Activated CD8-positive, alpha-beta memory T cell treated with anti-CD3 and anti-CD28 coated beads, Interleukin-2, amount 50 U/mL, for 1 hour (primary cell): ENCODE results near the gene SEC14L5.
A peak's percentile ranks its signal among the peaks of the same experiment; 100 is the strongest.

Experiments used
- DNase-seq: peaks from one replicate; pipeline ENCODE4 v3.0.0-alpha.2; 2020; ENCODE audit errors: extremely low read depth

Gene SEC14L5

GRCh38 chr16:4957720-4958509 is at the start of gene SEC14L5:
TSS of gene SEC14L5 (plus strand) at chr16:4958330. CDS start at chr16:4959324, 994 bp downstream.
- peak; percentile 84 for DNase-seq

DNA sequence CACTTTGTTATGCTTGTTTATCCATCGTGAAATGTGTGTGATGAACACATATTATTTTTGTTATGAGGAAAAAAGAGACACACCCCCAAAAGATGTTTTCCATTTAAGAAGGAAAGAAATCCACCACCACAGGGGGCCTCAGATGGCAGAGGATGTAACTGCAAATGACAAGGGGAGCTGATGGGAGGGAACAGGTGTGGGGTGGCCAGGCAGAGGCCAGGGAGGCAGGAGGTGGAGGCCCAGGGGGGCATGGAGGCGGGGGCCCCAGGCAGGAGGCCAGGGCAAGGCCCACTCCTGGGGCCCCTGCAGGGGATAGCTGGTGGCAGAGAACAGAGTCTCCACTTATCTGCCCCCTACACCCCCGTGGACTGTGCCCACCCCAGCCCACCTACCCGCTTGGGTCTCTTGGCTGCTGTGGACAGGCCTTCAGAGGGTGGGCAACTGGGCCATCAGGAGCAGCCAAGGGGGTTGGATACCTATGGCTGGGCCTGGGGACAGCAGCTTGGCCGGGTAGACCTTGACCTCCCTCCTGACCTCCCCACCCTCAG is 49.2 kb upstream of the SEC14L5 start:
- no peak for DNase-seq

GRCh38 chr16:4909825-4910224 is 48.3 kb upstream of the SEC14L5 start:
- DNase-seq, result no peak

- DNase-seq, result no peak
Observed at GRCh38 chr16:4910828-4911227, 47.3 kb upstream of the SEC14L5 start.

DNA sequence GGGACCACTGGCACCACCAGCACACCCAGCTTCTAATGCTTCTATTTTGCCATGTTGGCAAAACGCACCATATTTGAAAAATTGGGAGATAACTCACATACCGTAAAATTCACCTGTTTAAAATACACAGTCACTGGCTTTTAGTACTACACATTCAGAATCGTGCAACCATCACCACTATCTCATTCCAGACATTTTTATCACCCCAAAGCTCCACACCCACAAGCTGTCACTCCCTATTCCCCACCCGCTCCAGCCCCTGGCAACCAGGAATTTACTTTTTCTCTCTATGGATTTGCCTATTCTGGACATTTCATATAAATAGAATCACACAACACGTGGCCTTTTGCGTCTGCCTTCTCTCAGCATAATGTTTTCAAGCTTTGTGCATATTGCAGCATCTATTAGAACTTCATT is 46.2 kb upstream of the SEC14L5 start:
- no peak for DNase-seq

GRCh38 chr16:4913130-4913773 is 44.9 kb upstream of the SEC14L5 start:
- DNase-seq, result no peak

DNA sequence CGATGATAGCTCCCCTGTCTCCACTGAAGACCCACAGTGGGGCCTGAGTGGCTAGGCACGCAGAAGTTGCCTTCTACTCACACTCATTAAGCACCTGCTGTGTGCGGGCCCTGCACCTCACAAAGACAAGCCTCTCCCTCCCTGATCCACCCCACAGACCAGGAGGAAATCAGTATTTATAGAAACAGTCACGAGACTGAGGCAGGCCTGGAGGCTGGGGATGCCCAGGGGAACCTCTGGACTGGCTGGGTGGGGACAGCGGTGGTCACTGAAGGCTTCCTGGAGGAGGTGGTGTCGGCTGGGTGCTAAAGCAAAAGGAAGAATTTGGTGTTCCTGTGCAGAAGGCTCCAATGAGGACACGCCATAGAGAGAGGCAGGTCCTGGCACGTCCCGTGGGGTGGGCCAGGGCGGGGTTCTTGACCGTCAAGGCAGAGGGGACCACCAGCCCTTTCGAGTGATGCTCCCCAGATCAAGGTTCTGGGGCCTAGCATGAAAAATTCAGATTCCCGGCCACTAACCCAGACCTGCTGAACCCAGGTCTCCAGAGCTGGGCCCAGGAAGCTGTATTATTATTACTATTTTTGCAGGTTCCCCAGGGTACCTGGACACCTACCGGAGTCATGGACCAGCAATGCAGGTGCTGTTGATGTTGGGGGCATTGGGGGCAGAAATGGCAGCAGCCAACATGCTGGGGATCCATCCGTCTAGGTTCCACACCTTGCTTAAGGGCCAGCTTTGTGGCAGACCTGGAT is 44.2 kb upstream of the SEC14L5 start:
- no peak for DNase-seq

DNA sequence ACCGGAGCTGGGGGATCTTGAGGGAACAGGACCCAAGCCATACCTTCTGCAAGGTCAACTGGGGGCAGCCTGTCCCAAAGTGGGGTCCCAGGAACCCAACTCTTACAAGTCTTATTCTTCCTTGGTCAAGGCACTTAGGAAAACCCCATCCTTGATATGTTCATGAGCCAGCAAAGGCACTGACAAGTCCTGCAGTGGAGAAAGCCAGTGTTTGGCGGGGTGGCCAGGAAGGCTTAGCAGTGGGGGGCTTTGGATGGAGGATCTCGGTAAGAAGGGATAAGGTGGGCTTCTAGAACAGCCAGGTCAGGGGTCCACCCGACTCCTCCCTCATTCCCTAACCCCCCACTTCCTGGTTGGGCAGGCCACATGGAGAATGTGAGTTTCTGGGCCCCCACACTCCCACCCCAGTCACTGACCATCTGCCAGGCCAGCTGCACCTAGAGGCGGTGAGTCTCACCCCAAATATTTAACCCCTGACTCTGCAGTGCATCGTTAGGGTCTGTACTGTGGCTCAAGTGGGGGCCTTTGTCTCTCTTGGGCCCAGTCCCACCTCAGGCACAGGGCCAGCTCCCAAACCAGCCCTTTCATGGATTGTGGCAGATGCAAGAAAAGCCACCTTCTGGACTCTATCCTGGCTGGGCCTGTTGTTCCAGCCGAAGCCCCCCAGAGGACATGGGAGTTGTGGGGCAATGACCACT is 43.5 kb upstream of the SEC14L5 start:
- DNase-seq, result no peak

- no peak for DNase-seq
Observed at GRCh38 chr16:4915226-4915761, 42.8 kb upstream of the SEC14L5 start.

DNA sequence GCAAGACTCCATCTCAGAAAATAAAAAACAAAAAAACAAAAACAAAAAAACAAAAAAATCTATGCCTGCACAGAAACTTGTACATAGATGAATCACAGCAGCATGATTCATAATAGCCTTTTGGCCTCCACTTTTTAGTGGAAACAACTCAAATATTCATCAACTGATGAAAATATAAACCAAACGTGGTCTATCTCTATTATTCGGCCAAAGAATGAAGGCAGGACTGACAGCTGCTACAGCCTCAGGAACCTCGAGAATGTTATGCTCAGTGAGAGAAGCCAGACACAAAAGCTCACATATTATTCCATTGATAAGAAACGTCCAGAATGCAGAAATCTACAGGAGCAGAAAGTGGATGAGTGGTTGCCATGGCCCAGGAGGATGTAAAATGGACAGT is 41.0 kb upstream of the SEC14L5 start:
- DNase-seq, result no peak

GRCh38 chr16:4918781-4919251 is 39.3 kb upstream of the SEC14L5 start:
- DNase-seq, result no peak

DNA sequence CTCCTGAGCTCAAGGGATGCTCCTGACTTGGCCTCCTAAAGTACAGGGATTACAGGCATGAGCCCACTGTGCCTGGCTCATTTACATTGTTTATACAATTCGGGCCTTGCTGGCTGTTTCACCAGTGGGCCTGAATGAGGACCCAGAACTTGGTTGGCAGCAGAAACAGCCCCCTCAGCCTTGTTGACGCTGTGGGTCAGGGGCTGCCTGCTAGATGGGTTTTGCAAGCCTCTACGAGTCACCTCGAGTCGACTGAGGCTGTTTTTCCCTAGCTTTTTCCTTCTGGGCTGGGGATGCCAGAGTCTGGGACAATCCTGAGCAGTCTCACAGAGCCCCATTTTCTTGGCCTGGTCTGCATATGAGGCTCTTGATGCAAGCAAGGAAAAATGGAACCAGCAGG is 37.3 kb upstream of the SEC14L5 start:
- no peak for DNase-seq

- DNase-seq, result no peak
Observed at GRCh38 chr16:4922721-4923342, 35.3 kb upstream of the SEC14L5 start.

DNA sequence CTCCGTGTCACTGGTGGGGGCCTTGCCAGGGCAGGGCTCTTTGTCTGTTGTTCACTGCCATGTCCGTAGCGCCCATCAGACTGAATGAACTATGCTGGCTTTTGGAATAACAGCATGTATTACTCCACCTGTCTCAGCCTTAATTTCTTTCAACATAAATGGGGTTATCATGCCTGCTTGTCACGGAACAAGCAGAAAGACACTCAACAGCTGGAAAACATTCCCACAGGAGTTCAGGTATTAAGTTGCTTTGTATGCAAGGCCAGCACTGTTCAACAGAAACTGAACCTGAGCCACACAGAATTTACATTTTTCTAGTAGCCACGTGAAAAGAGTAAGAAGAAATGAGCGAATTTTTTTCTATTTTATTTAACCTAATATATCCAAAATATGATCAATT is 34.3 kb upstream of the SEC14L5 start:
- DNase-seq, result no peak

DNA sequence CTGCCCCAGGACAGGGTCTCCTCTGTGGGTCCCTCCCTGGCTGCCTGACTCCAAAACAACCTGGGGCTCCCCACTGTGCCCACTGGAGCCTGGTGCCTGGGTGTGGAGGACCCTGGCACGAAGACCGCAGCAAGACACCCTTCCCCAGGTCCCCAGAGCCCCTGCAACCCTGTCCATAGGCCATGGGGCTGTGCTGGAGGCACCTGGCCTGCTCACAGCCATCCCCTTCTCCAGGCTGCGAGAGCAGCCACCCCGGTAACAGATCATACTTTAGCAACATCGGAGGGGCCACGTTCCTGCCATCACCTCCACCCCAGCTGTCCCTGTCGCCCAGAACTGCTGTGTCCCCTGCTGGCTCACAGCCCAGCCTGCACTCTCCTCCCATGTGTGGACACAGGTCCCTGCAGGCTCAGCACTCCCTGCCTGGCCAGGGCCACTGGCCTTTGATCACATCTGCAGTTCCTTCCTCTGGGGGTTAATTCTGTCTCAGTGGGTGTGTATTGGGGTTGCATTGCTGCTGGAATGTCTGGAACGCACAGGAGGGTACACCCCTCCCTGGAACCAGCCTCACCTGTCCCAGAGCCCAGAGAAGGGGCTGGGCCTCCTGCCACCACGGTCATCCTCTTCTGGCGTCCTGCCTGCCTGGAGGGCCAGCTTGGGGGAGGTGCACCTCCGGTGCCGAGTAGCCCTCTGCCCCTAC is 33.4 kb upstream of the SEC14L5 start:
- DNase-seq, result no peak

DNA sequence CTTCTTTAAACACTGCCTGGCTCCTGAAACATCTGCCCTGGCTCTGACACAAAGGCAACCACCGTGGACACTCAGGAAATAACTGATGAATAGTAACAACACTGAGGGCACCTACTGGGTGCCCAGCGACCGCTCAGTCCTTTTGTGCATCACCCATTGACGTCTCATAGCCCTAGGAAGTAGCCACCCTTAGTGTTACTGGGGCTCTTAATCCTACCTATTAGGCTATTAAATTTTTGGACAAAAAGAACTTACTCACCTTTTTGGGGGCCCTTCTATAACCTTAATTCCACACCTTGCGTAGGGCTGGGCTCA is 32.9 kb upstream of the SEC14L5 start:
- no peak for DNase-seq

- no peak for DNase-seq
Observed at GRCh38 chr16:4925791-4926190, 32.3 kb upstream of the SEC14L5 start.

- no peak for DNase-seq
Observed at GRCh38 chr16:4926928-4927327, 31.2 kb upstream of the SEC14L5 start.

- DNase-seq, result no peak
Observed at GRCh38 chr16:4927661-4928060, 30.5 kb upstream of the SEC14L5 start.

DNA sequence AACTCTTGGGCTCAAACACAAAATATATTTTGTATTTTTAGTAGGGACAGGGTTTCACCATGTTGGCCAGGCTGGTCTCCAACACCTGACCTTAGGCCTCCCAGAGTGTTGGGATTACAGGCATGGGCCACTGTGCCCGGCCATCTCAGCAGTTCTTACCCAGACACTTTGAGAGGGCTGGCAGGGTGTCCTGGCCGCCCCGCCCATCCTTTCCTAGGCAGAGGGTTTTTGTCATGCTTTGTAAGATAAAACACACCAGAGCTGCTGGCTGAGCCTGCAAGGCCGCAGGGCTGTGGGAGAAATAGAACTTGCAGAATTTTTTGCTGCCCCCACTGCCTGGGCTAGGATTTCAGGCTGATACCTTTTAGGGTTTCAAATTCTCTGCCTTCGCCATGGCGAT is 29.9 kb upstream of the SEC14L5 start:
- no peak for DNase-seq
